ENCODE measurements around the gene PPOX.

DNA sequence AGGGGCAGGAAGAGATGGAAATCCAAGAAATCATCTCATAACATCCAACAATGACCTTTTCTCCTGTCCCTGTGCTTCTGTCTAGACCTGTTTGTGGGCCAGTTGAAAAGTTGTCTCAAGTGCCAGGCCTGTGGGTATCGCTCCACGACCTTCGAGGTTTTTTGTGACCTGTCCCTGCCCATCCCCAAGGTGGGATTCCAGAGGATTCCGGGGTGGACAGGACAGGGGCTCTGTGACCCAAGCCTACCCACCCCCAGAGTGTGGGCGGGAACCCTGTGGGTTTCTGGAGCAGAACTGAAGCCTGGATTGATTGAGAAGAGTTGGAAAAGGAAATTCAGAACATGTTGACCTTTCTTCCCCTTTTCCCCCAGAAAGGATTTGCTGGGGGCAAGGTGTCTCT is 2.4 kb upstream of the PPOX start:
- TF ChIP-seq POLR2A (IDR thresholded peaks at IDR 0.05) (no peak), CTCF (IDR thresholded peaks at IDR 0.05) (no peak), POLR2AphosphoS5 (IDR thresholded peaks at IDR 0.05) (no peak)

Data from prostate gland (tissue), 2 donors.